HG02943 (cell line): ENCODE data around the gene FUNDC2.
A peak's percentile ranks its signal among the peaks of the same experiment; 100 is the strongest.

Experiments
- ATAC-seq: cut with Tn5 transposase; IDR thresholded peaks from one replicate; pipeline ENCODE4 v1.9.1; 2021; ENCODE audit warnings: mild to moderate bottlenecking, low read depth, moderate library complexity; ENCODE audit not compliant: unreplicated experiment

FUNDC2 gene

DNA sequence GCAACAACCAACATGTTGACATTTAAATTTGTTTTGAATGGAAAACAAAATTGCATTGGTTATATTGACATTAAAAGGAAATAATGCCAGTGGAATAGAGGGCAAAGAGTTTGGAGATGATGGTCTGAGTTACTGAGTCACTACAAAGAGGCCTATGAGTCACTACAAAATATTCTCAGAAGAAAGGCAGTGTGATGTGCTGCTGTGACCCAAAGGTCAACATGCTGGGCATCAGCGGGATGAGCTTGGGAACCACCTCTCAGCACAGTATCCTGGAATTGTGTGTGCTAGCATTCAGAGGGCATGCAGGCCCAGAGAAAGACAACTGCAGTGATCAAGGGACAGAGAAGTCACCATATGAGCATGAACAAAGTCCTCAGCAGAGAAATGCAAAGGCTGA lies 41.5 kb downstream of the FUNDC2 start:
- ATAC-seq, result no peak

- no peak for ATAC-seq
Observed at GRCh38 chrX:155069414-155069813, 42.8 kb downstream of the FUNDC2 start.

- ATAC-seq, result no peak
Observed at GRCh38 chrX:155070038-155070437, 43.4 kb downstream of the FUNDC2 start.

DNA sequence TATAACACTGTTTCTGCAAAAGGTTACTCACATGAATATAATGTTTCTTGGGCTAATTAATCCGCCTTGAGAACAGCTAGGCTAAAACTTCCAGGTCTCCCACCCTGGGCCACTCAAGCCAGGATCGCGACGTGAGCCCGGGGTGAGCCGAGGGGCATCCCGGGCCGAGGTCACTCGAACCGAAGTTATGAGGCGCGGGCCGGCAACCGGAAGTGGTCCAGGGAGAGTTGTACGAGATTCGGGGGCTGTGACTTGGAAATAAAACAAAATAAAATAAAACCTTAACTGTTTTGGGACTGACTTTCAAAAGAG lies 44.0 kb downstream of the FUNDC2 start:
- peak; percentile 31 for ATAC-seq

GRCh38 chrX:155070975-155071693 lies 44.5 kb downstream of the FUNDC2 start, which contains the start of the genes BRCC3, CMC4 and MTCP1:
Gene BRCC3, plus strand, starts transcription at chrX:155071508. Its CDS starts 20 bp downstream, at chrX:155071528.
Gene CMC4, minus strand, starts transcription at chrX:155071136. Its CDS starts 7,113 bp downstream, at chrX:155064023.
Gene MTCP1, minus strand, starts transcription at chrX:155071136. Its CDS starts 5,126 bp downstream, at chrX:155066010.
- ATAC-seq, result peak; percentile 80

DNA sequence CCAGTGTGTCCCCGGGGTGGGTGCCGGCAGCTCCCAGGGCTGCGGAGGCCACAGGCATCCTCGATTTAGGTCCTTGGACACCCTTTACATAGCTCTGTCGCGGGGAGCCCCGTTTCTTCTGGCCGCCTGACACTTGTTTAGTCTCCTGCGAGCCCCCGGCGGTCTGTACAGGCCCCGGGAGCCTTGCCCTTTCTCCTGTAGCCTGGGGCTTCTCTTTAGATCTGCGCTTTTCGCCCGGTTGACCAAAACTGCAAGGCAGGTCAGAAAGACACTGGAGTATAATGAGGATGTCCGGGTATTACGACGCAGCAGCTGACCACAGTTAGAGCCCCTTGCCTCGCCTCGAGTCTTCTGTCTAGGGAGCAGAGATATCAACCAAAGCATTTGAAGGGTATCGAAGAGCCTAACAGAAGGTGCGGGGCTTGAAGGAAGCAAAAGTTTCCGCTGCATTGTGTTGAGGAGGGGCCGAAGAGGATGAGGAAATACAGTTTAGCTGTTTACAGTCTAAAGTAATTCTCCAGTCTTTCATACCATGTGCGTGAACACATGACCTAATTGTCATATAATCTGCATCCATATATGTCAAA lies 45.1 kb downstream of the FUNDC2 start:
- peak; percentile 13 for ATAC-seq

GRCh38 chrX:155086202-155086840 lies 59.7 kb downstream of the FUNDC2 start:
- no peak for ATAC-seq

GRCh38 chrX:155086961-155087735 lies 60.5 kb downstream of the FUNDC2 start:
- no peak for ATAC-seq

- ATAC-seq, result no peak
Observed at GRCh38 chrX:155094468-155095061, 67.9 kb downstream of the FUNDC2 start.

DNA sequence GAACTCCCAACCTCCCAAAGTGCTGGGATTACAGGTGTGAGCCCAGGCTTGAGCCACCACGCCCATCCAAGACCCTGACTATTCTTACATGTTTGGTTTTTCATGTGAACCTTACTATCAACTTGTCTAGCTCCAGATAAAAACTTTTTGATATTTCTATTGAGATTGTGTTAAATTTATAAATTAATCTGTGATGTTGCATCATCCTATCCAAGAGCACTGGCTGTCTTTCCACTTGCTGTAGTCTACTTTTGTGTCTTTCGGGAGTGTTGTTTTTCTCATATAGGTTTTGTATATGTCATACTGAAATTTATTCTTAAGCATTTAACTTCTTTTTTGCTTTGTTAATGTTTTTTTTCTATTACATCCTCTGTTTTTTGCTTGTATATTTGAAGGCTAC lies 79.3 kb downstream of the FUNDC2 start:
- ATAC-seq, result no peak

- no peak for ATAC-seq
Observed at GRCh38 chrX:155108427-155108826, 81.8 kb downstream of the FUNDC2 start.
